Lung (tissue), 12 donors: ENCODE results near the gene ABCA7. TPM values are rescaled to one million over a fixed set of nuclear protein-coding genes. Genes with fewer than 3 reads are reported as not detected.

Experiments
- ATAC-seq: fragments of 200-7000 bp; cut with Tn5 transposase; one replicate; pipeline ENCODE4 v1.9.1; 2020; ENCODE audit warnings: moderate number of reproducible peaks; ENCODE audit not compliant: insufficient read depth, low FRiP score
- DNase-seq, 3 donors: peaks; one replicate each; pipeline ENCODE4 v3.0.0-alpha.2; 2013 to 2017
- H3K27ac ChIP-seq, 2 donors: one replicate each; pipeline ENCODE4 v1.5.1; 2013; ENCODE audit warnings: mild to moderate bottlenecking in 2 of 2, moderate library complexity in 2 of 2, control low read depth in 1 of 2, inconsistent platforms in 1 of 2, low read depth in 1 of 2, low read length in 1 of 2
- H3K27me3 ChIP-seq, 3 donors: one replicate each; pipeline ENCODE4 v1.5.1; 2013; ENCODE audit warnings: low read length in 2 of 3; ENCODE audit not compliant: control insufficient read depth in 3 of 3, insufficient read depth in 3 of 3
- H3K36me3 ChIP-seq, 4 donors: one replicate each; pipeline ENCODE4 v1.5.1; 2013; ENCODE audit warnings: low read length in 4 of 4, mild to moderate bottlenecking in 1 of 4, moderate library complexity in 1 of 4; ENCODE audit not compliant: control insufficient read depth in 4 of 4, insufficient read depth in 4 of 4
- H3K4me1 ChIP-seq, 5 donors: one replicate each; pipeline ENCODE4 v1.5.1; 2013; ENCODE audit warnings: low read length in 5 of 5, mild to moderate bottlenecking in 2 of 5, moderate library complexity in 1 of 5; ENCODE audit not compliant: control insufficient read depth in 5 of 5, insufficient read depth in 5 of 5
- H3K4me3 ChIP-seq: one replicate; pipeline ENCODE4 v1.5.1; 2013; ENCODE audit warnings: mild to moderate bottlenecking, control low read depth, moderate library complexity
- H3K9ac ChIP-seq, 2 donors: one replicate each; pipeline ENCODE4 v1.5.1; 2013; ENCODE audit warnings: low read length in 2 of 2, control low read depth in 1 of 2; ENCODE audit not compliant: insufficient read depth in 1 of 2
- H3K9me3 ChIP-seq, 4 donors: one replicate each; pipeline ENCODE4 v1.5.1; 2013; ENCODE audit warnings: low read length in 3 of 4, mild to moderate bottlenecking in 1 of 4, moderate library complexity in 1 of 4; ENCODE audit not compliant: control insufficient read depth in 4 of 4, insufficient read depth in 3 of 4
- WGBS, 2 donors: extraction: QIAGEN DNeasy Blood & Tissue Kit; methylation state at CpG; one replicate each; pipeline ENCODE4 v1.1.7; 2013; 5-methylcytosine and 5-hydroxymethylcytosine counted together
- polyA plus RNA-seq, 2 donors: library from polyadenylated mRNA; stranded (reverse); fragments of 200-250 nt; gene quantifications; one replicate each; pipeline ENCODE4 v1.2.1, GENCODE V29; 2013
- total RNA-seq, 2 donors: library from RNA; depleted of rRNA in 1 of 2; stranded (reverse); fragments of >200 nt in 1 of 2; gene quantifications; one replicate each; pipeline ENCODE4 v1.2.1, GENCODE V29; 2014 to 2021
- TF ChIP-seq, protein P1 (sequence below): IDR thresholded peaks from 2 replicates; pipeline ENCODE4 v1.5.1; 2012; ENCODE audit warnings: mild to moderate bottlenecking; ENCODE audit errors: control extremely low read depth, extremely low read depth
- donor health status: control.
- donor health status: control.
- donor health status: Bipolar disorder and iron deficiency.
- donor health status: healthy.
- donor health status: DM: yes; HTN: yes; CAD: no.

ABCA7 gene
- total and polyA plus RNA-seq, 4 donors = 20.1 to 54.4 (median 41.7) TPM

DNA sequence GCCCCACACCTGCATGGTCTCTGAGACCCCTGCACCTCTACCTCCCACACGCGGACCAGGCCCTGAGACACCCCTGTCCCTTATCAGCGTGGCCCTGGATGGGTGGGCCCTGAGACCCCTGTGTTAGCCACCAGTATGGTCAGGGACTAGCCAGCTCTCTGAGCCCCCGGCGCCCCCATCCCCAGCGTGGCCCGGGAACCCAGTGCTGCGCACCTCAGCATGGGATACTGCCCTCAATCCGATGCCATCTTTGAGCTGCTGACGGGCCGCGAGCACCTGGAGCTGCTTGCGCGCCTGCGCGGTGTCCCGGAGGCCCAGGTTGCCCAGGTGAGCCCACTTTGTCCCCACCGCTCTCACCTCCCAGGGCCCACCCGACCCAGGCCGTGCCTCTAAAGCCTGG is 22.1 kb downstream of the ABCA7 start:
- Histone ChIP-seq H3K4me3 (no peak overlapping the region), H3K27me3 (peaks cover 0 to 12% (median 9%) of the 10 kb centered on the region in 3 donors), H3K36me3 (no peaks in the 10 kb centered on the region), H3K9me3 (peaks cover 0 to 18% (median 8%) of the 10 kb centered on the region in 4 donors), H3K9ac (no peak overlapping the region), H3K27ac (no peak overlapping the region), H3K4me1 (peaks cover 0 to 23% (median 0%) of the 10 kb centered on the region in 5 donors)
- 93 to 94% methylated on average over 16 to 20 of the region's 20 CpGs for WGBS, 2 donors
- ATAC-seq = no peak
- TF ChIP-seq, protein P1, sequence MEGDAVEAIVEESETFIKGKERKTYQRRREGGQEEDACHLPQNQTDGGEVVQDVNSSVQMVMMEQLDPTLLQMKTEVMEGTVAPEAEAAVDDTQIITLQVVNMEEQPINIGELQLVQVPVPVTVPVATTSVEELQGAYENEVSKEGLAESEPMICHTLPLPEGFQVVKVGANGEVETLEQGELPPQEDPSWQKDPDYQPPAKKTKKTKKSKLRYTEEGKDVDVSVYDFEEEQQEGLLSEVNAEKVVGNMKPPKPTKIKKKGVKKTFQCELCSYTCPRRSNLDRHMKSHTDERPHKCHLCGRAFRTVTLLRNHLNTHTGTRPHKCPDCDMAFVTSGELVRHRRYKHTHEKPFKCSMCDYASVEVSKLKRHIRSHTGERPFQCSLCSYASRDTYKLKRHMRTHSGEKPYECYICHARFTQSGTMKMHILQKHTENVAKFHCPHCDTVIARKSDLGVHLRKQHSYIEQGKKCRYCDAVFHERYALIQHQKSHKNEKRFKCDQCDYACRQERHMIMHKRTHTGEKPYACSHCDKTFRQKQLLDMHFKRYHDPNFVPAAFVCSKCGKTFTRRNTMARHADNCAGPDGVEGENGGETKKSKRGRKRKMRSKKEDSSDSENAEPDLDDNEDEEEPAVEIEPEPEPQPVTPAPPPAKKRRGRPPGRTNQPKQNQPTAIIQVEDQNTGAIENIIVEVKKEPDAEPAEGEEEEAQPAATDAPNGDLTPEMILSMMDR = no peak
- no peak for DNase-seq

DNA sequence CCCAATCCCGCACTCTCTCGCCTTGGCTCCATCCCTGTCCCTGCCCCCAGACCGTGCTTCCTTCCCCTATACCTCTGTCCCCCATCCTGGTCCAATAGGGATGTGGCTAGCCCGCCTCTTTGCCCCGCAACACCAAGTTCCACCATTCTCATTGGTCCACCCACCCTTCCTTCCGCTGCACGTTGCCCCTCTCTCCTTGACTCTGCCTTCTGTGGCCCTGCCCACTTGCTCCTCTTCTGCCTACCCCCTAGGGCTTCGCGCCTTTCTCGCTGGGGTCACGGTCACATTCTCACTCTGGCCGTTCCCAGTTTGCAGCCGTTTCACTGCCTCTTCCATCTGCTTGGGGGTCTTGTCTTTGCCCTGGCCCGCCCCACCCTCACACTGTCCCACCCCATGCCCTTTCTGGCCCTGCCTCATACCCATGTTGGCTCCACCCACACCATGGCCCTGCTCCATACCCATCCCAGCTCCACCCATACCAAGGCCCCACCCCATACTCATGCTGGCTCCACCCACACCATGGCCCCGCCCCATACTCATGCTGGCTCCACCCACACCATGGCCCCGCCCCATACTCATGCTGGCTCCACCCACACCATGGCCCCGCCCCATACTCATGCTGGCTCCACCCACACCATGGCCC is 22.6 kb downstream of the ABCA7 start:
- peaks cover 0 to 23% (median 0%) of the 10 kb centered on the region in 5 donors for H3K4me1 ChIP-seq
- no peak overlapping the region for H3K9ac ChIP-seq
- no peak overlapping the region for H3K27ac ChIP-seq
- DNase-seq (no peak), ATAC-seq (no peak)
- peaks cover 0 to 15% (median 9%) of the 10 kb centered on the region in 3 donors for H3K27me3 ChIP-seq
- H3K4me3 ChIP-seq = no peak overlapping the region
- no peaks in the 10 kb centered on the region for H3K36me3 ChIP-seq
- WGBS, 2 donors = 86 to 93% methylated on average over 13 to 17 of the region's 17 CpGs
- TF ChIP-seq, protein P1 = no peak
- peaks cover 0 to 14% (median 6%) of the 10 kb centered on the region in 4 donors for H3K9me3 ChIP-seq

DNA sequence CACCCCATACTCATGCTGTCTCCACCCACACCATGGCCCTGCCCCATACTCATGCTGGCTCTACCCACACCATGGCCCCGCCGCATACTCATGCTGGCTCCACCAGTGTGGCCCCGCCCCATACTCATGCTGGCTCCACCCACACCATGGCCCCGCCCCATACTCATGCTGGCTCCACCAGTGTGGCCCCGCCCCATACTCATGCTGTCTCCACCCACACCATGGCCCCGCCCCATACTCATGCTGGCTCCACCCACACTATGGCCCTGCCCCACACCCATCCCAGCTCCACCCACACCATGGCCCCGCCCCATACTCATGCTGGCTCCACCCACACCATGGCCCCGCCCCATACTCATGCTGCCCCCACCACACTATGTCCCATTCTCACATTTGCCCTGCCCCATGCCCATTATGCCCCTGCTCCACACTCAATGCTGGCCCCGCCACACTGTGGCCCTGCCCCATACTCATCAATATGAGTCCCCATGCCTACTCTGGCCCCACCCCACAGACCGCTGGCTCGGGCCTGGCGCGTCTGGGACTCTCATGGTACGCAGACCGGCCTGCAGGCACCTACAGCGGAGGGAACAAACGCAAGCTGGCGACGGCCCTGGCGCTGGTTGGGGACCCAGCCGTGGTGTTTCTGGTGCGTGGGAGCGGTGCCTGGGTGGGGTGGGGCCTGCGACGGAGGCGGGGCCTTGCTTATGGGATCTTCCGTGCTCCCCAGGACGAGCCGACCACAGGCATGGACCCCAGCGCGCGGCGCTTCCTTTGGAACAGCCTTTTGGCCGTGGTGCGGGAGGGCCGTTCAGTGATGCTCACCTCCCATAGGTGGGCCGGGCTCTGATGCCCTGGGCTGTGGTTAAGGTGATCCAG is 23.4 kb downstream of the ABCA7 start:
- WGBS, 2 donors = 78 to 85% methylated on average over 37 of the region's 37 CpGs
- no peak overlapping the region for H3K9ac ChIP-seq
- peaks cover 0 to 8% (median 2%) of the 10 kb centered on the region in 4 donors for H3K9me3 ChIP-seq
- no peak overlapping the region for H3K27ac ChIP-seq
- no peaks in the 10 kb centered on the region for H3K36me3 ChIP-seq
- no peak for ATAC-seq
- TF ChIP-seq, protein P1 = no peak
- no peak overlapping the region for H3K4me3 ChIP-seq
- peaks cover 0 to 17% (median 12%) of the 10 kb centered on the region in 3 donors for H3K27me3 ChIP-seq
- H3K4me1 ChIP-seq = peaks cover 0 to 25% (median 0%) of the 10 kb centered on the region in 5 donors
- DNase-seq = no peak
